C1 segment of cervical spinal cord (tissue), 14 donors: ENCODE data around the gene HELQ.
"Not testable (repeated sequence)": the region's sequence is repeated elsewhere in the genome, so short reads cannot be mapped to it uniquely, and the experiment has no call there.

Experiments used
- DNase-seq, 14 donors: peaks; one replicate each; lab custom pipeline; 2025; lab: John Stamatoyannopoulos, UW

HELQ gene

DNA sequence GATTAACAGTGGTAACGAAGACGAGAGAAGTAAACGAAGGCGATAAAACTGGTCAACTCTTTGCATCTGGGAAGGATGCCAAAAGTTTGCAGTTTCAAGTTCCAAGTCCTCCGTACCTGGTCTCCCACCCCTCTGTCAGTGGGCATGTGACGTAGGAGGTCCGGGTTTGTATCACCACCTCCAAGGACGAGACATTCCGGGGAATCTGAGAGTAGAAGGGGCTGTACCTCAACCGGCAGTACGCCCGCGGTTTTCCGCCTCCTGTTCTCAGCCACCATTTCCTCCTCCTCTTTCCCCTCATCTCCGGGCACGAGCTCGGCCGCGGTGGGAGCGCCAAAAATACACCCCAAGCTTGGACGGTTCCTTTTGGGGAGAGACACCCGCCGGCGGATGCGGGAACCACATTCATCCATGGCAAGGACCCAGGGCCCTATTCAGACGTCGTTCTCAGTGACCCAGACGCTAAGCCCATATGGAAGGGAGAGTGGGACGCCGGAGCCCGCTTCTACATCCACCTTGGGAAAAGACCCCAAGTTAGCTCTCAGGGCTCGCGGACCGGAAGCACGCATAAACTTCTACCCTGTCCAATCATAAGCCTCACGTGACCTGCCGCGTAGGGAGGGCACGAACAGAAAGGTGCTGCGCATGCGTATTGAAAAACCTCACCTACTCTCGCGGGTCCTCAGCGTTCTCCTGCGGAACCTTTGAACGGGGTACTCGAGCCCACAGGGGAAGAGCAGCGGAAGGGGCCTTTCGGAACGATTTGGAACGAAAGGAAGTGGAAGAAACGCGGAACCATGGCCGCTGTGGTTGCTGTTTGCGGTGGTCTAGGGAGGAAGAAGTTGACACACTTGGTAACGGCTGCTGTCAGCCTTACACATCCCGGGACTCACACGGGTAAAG, at the start of gene HELQ, which contains the start of gene MRPS18C:
Gene HELQ (minus strand): TSS at position 543 of the 903 bp plus-strand sequence. CDS start 130 bp downstream, at position 413.
Gene MRPS18C (plus strand): TSS at position 778 of the 903 bp plus-strand sequence. CDS start 20 bp downstream, at position 798.
- DNase-seq = peak; percentile 73 to 98 (median 92)

DNA sequence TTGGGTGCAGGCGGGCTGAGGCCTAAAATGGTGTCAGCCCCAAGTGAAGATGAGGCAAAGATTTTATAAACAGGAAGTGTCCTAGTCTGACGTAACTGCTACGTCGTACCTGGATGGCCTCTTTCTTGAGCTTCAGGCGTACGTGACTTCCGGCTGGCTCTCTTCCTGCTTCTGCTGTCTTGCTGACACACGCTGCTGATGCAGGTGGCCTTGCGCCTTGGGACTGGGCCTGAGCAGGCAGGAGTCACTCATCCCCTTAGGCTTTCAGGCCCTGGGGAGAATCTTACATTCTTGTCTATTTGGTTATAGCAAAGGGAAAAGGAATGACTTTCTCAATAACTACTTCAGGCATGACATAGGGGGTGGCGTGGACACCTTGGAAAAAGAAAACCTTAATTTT, 49.4 kb upstream of the HELQ start:
- no peak for DNase-seq

DNA sequence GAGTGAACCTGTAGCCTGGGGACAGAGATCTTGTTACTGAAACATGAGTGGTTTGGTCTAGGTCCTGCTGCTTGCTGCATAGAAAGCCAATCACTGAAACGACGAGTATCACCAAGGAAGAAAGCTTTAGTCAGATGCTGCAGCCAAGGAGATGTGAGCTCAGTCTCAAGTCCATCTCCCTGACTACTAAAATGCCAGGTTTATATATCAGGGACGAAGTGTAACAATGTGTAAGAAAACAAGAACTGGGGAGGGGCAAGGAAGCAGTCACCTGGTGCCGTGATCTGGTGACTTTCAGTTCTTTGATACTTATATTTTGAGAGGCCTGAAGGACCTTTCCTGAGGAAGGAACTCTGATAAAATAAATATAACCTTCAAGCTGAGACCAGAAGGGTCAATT, 48.9 kb upstream of the HELQ start:
- no peak for DNase-seq

DNA sequence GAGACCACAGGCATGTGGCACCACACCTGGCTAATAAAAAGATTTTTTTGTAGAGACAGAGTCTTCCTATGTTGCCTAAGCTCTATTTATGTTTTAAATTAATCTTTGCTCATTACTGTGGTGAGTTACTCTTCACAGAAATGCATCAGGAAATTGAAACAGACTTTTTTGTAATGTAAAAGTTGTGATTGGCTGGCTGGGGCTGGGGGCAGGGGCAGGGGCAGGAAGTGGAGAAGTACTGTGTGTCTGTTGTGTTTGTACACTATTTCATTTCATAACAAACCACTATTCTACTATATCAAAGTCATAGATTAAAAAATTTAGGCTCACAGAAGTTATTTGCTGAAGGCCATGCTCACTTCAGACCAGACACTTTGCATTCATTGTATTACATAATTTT, 48.4 kb upstream of the HELQ start:
- DNase-seq = no peak

DNA sequence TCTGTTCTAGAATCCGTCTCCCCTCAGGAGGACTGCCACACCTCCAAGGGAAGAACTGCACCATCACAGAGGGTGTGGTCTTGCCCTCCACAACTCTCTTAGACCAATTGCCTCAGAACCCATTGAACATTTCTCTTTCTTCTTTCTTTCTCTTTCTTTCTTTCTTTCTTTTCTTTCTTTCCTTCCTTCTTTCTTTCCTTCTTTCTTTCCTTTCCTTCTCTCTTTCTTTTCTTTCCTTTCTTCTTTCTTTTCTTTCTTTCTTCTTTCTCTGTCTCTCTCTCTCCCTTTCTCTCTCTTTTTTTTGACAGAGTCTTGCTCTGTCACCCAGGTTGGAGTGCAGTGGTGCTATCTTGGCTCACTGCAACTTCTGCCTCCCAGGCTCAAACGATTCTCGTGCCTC, 46.0 kb upstream of the HELQ start:
- not testable (repeated sequence) for DNase-seq

GRCh38 chr4:83498187-83498586, 42.6 kb upstream of the HELQ start:
- DNase-seq = no peak

- DNase-seq = not testable (repeated sequence)
Measured at GRCh38 chr4:83496085-83496917, 40.7 kb upstream of the HELQ start.

GRCh38 chr4:83490876-83491450, 35.3 kb upstream of the HELQ start:
- DNase-seq = no peak

GRCh38 chr4:83489711-83490326, 34.2 kb upstream of the HELQ start:
- DNase-seq = no peak

DNA sequence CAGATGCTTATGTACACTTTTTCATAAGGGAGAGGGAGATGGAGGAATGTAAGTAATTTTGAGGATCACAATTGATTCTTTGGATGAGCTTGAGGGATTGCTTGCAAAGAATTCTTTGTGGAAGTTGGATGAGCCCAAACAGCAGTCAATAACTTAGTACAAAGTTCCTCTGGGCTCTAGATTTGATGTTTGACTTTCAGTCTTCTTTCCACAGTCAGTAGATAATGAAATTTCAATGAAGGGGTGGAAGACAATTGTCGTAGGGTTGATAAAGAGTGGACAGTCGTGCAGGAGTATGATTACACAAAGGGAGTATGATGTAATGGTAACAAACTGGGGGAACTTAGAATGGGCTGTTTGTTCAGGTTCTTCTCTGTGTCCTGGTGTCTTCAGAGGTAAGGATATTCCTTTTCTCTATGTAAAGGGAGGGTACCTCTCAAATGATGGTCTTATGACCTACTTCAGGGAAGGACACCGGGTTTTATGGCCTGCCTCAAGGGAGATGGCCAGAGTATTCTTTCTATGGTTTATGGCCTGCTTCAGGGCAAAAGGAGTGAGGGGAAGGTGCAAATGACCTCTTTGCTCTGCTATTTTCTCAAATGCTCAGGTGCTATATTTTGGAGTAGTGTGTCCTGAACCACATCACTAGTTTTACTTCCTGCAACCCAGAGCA, 31.0 kb upstream of the HELQ start:
- no peak for DNase-seq

DNA sequence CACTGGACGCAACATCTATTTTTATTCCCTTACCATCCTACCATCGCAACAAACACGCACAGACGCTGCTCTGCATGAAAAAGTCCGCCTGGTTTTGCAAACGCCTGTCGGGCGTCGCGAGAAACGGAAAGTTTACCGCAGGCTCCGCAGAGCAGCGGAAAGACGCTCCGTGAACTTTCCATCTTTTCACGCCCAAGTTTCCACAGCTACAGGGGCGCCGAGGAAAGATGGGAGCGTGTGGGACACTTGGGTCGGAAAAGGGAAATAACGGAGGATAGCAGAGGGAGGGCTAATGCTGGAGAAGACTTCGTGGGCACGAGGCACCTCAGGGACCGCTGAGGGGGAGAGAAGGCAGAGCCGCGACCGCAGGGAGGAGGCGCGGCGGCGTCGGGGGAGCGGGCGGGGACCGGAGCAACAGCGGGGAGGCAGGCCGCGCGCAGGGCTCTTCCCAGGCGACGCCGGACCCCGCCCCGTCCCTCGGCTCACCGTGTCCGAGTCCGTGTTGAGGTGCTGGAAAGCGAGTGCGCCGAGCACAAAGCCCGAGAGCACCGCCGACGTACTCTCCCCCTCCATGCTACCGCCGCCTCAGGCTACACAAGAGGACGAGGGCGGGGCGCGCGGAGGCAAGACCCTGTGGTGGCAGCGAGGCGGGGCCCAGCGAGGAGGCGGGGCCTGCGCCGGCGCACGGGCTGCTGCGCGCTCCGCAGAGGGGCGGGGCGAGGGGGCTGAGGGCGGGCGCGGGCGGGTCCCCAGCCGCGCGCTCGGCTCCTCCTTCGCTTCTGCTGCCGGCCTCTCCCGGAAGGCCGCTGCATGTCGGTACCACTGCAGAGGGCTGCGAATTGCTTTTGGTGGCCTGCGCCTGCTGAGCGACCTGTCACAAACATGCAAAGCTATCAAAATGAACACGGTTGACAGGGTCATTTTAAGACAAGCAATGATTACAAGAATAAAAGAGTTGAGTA, 29.2 kb upstream of the HELQ start, which contains the start of gene ABRAXAS1:
Gene ABRAXAS1 (minus strand): TSS at position 601 of the 962 bp plus-strand sequence. CDS start 28 bp downstream, at position 573.
- peak; percentile 44 to 97 (median 87) for DNase-seq

DNA sequence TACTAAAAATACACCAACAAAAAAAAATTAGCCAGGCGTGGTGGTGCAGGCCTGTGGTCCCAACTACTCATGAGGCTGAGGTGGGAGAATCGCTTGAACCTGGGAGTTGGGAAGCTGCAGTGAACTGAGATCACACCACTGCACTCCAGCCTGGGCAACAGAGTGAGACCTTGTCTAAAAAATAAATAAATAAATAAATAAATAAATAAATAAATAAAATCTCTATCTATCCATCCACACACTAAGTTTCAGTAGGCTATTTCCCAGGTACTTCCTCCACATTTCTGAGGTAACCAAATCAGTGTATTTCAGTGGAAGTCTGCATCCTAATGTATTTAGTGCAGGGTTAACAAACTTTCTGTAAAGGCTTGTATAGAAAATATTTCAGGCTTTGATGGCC, 18.3 kb upstream of the HELQ start:
- no peak for DNase-seq

DNA sequence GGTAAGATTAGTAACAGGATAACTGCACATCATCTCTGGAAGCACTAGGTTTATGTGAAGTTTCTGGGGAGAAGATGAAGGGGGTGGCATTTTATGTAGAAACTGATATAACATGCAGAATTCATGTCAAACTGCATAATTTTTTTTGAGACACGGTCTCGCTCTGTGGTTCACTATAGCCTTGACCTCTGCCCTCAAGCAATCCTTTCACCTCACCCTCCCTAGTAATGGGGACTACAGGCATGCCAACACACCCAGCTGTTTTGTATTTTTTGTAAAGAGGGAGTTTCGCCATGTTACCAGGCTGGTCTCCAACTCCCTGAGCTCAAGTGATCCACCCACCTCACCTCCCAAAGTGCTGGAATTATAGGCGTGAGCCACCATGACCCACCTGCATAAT, 17.8 kb upstream of the HELQ start:
- DNase-seq = no peak

DNA sequence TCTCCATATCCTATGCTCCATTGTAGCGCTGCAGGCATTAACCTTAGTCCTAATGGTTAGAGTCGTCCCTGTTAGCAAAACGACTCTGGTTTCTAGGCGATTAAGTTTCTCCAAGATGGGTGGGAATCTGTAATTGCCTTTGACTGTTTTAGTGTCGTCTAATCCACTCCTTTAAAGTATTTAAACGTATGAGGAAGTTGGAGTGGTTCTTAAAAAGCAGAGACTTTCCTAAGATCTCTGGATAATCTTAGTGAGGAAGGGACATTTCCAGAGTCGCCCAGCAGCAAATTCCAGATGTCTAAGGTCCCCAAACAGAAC, 520 bp upstream of the HELQ start:
- DNase-seq = no peak

GRCh38 chr4:83454686-83455085, 937 bp downstream of the HELQ start:
- DNase-seq = peak in 1 of 14 donors; percentile 1

DNA sequence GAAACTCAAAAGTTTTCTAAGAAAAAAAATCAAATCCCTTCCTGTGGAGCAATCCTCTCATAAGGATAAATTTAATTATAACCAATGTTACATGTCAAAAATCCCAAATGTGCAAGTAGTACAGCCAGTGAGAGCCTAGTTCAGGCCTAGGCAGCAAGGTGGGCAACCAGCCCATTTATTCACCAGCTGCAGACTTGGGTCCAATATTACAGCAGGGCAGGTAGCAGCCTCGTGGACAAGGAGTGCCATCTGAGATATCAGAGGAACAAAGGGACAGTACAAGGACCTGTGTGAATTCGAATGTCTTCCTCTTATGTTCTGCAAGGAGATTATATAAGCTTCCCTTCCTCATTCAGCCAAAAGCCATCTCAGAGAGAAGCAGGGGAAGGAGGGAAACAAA, 6.6 kb downstream of the HELQ start:
- DNase-seq = peak in 1 of 14 donors; percentile 3

DNA sequence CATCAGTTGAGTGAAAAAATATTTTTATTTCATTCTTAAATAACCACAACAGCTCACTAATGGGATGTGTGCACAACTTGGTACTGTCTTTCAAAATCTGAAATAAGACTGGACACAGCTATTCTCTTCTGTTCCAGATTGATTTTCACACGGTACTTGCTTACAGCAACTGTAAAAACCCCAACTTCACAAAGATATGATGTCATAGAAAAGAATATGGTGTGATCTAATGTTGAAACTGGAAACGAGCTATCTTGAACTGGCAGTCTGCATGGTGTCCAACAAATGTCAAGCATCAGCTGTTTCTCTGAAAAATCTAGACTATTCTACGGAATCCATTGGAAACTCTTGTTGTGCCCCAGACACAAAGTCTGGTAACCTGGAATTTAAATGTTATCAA, 14.7 kb downstream of the HELQ start:
- DNase-seq = no peak

DNA sequence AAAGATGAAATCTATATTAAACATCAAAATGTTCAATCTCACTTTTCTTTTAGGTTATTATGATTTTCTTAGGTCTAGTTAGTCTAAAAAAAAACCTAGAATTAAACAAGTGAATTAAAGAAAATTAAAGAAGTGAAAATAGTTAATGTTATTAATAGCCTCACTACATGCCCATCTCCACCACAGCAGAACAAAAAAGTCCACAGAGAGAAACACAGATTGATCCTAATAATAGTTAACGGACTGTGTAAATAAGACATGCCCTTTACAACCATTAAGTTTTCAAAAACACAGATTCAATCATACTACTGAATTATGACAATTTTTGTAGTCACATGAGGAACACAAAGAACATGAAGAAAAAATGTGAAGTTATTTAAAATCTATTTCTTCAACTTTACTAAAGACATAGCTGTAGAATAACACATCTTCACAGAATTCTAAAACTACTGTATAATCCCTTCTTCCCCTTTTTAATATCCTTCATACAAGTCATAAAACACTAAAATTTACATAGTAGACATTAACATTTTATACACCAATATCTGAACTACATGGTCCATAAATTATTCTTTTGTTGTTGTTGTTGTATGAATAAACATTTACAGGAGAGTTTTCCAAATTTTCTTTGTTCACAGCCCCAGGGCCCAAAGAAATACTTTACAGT, 15.3 kb downstream of the HELQ start:
- no peak for DNase-seq

DNA sequence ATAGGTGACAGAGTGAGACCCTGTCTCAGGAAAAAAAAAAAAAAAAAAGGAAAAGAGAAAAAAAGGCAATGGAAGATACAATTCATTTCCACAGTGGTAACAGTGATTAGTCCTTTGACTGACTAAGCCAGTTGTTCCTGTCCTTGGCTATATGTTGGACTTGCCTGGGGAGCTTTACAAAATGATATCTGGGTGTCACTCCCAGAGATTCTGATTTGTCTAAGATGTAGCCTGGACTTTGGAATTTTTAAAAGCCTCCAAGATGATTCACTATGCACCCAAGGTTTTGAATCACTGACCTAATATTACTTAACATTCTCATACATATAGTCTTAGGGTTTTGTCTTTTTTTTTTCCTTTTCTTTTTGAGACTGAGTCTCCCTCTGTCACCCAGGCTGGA, 16.9 kb downstream of the HELQ start:
- no peak for DNase-seq
